ENCODE measurements around the gene PTGFR. TPM values are rescaled to one million over a fixed set of nuclear protein-coding genes. Genes with fewer than 3 reads are reported as not detected.

Gene PTGFR
- total RNA-seq, 1 donor = 67.7 TPM

DNA sequence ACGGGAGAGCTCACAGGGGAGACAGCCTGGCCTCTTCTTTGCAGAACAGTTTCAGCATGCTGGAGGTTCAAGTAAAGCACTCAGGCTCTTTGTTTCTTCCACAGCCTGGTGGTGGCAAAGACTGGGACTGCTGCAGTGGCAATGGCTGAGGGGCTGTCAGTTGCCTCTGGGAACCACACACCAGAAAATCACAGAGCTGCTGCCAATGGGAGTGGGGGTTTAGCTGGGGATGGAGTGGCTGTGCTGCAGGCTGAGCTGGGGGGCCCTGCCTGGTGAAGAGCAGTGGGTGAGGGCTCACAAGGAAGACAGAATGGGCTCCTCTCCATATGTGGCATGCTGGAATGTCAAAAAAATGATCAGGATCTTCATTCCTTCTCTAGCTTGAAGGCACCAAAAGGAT lies 25.6 kb upstream of the PTGFR start:
- H3K9me3 ChIP-seq (ENCODE audit: low read depth, low read length) = peaks cover 5% of the 10 kb centered on the region

DNA sequence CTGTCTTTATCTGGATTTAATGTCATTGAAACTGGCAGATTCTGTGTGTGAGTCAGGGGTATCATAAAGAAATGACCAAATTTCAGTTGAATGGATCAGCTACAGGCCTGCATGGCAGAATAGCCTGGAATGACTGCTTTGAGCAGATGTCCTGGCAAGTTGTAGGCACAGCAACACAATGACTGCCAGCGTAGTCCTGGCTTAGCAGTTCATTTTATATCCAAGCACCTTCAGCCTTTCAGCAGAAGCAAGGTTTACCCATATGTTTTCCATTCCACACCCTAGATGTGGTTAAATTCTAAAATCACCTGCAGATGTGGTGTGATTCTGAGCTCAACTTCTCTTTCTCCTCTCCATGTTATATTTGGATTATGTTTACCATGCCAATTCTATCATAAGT lies 22.3 kb upstream of the PTGFR start:
- Histone ChIP-seq H3K79me2 (ENCODE audit: insufficient read depth, low read length) (no peaks in the 10 kb centered on the region), H3K4me1 (ENCODE audit: insufficient read depth, low read length) (peaks cover 9% of the 10 kb centered on the region), H3K27ac (ENCODE audit: low read depth, low read length) (no peak overlapping the region), H3K9me3 (ENCODE audit: low read depth, low read length) (no peaks in the 10 kb centered on the region), H3K36me3 (ENCODE audit: insufficient read depth, low read length) (no peaks in the 10 kb centered on the region), H2AFZ (ENCODE audit: low read length) (no peak overlapping the region), H3K4me3 (ENCODE audit: insufficient read depth, low read length) (no peak overlapping the region), H3K4me2 (ENCODE audit: insufficient read depth, low read length) (no peak overlapping the region), H4K20me1 (ENCODE audit: insufficient read depth, low read length) (no peaks in the 10 kb centered on the region), H3K27me3 (ENCODE audit: insufficient read depth, low read length) (no peaks in the 10 kb centered on the region)
- TF ChIP-seq CTCF (IDR thresholded peaks at IDR 0.05; ENCODE audit: extremely low read depth, low read depth, low read length) = no peak
- no peak for DNase-seq (ENCODE audit: insufficient read length, low spot score, missing footprints)

More for the DNA sequence above, 25.6 kb upstream of the PTGFR start:
- Histone ChIP-seq H3K4me3 (ENCODE audit: insufficient read depth, low read length) (no peak overlapping the region), H3K27ac (ENCODE audit: low read depth, low read length) (no peak overlapping the region), H3K4me2 (ENCODE audit: insufficient read depth, low read length) (no peak overlapping the region), H4K20me1 (ENCODE audit: insufficient read depth, low read length) (no peaks in the 10 kb centered on the region), H3K4me1 (ENCODE audit: insufficient read depth, low read length) (peaks cover 5% of the 10 kb centered on the region), H2AFZ (ENCODE audit: low read length) (no peak overlapping the region), H3K36me3 (ENCODE audit: insufficient read depth, low read length) (no peaks in the 10 kb centered on the region), H3K27me3 (ENCODE audit: insufficient read depth, low read length) (no peaks in the 10 kb centered on the region), H3K79me2 (ENCODE audit: insufficient read depth, low read length) (no peaks in the 10 kb centered on the region)
- TF ChIP-seq CTCF (IDR thresholded peaks at IDR 0.05; ENCODE audit: extremely low read depth, low read depth, low read length) = no peak
- DNase-seq (ENCODE audit: insufficient read length, low spot score, missing footprints) = no peak

- DNase-seq (ENCODE audit: insufficient read length, low spot score, missing footprints) = no peak
- Histone ChIP-seq H3K36me3 (ENCODE audit: insufficient read depth, low read length) (no peaks in the 10 kb centered on the region), H4K20me1 (ENCODE audit: insufficient read depth, low read length) (no peaks in the 10 kb centered on the region), H3K4me1 (ENCODE audit: insufficient read depth, low read length) (peaks cover 9% of the 10 kb centered on the region), H2AFZ (ENCODE audit: low read length) (no peak overlapping the region), H3K4me2 (ENCODE audit: insufficient read depth, low read length) (no peak overlapping the region), H3K9me3 (ENCODE audit: low read depth, low read length) (no peaks in the 10 kb centered on the region), H3K79me2 (ENCODE audit: insufficient read depth, low read length) (no peaks in the 10 kb centered on the region), H3K4me3 (ENCODE audit: insufficient read depth, low read length) (no peak overlapping the region), H3K27me3 (ENCODE audit: insufficient read depth, low read length) (no peaks in the 10 kb centered on the region), H3K27ac (ENCODE audit: low read depth, low read length) (no peak overlapping the region)
- no peak for TF ChIP-seq CTCF (IDR thresholded peaks at IDR 0.05; ENCODE audit: extremely low read depth, low read depth, low read length)
Measured at GRCh38 chr1:78469576-78469975, 21.2 kb upstream of the PTGFR start.

- H3K36me3 ChIP-seq (ENCODE audit: insufficient read depth, low read length) = no peaks in the 10 kb centered on the region
Measured at GRCh38 chr1:78471890-78472620, 18.7 kb upstream of the PTGFR start.

More at GRCh38 chr1:78471890-78472620, 18.7 kb upstream of the PTGFR start:
- Histone ChIP-seq H3K4me1 (ENCODE audit: insufficient read depth, low read length) (peaks cover 10% of the 10 kb centered on the region), H3K27ac (ENCODE audit: low read depth, low read length) (no peak overlapping the region), H3K4me3 (ENCODE audit: insufficient read depth, low read length) (no peak overlapping the region), H4K20me1 (ENCODE audit: insufficient read depth, low read length) (no peaks in the 10 kb centered on the region), H3K4me2 (ENCODE audit: insufficient read depth, low read length) (no peak overlapping the region), H3K79me2 (ENCODE audit: insufficient read depth, low read length) (no peaks in the 10 kb centered on the region), H3K27me3 (ENCODE audit: insufficient read depth, low read length) (no peaks in the 10 kb centered on the region), H2AFZ (ENCODE audit: low read length) (no peak overlapping the region), H3K9me3 (ENCODE audit: low read depth, low read length) (no peaks in the 10 kb centered on the region)
- no peak for TF ChIP-seq CTCF (IDR thresholded peaks at IDR 0.05; ENCODE audit: extremely low read depth, low read depth, low read length)
- no peak for DNase-seq (ENCODE audit: insufficient read length, low spot score, missing footprints)

Measured in osteoblast (primary cell).